GM19372 (cell line): Measurements from ENCODE around the gene ANKS1B.
"Not testable (repeated sequence)": the region's sequence is repeated elsewhere in the genome, so short reads cannot be mapped to it uniquely, and the experiment has no call there.

ENCODE experiments used
- ATAC-seq: cut with Tn5 transposase; IDR thresholded peaks from one replicate; pipeline ENCODE4 v1.9.1; 2021; ENCODE audit warnings: mild to moderate bottlenecking, low read depth, moderate library complexity; ENCODE audit not compliant: unreplicated experiment

ANKS1B gene

GRCh38 chr12:98869886-98870503, 1114.7 kb downstream of the ANKS1B start:
- no peak for ATAC-seq

DNA sequence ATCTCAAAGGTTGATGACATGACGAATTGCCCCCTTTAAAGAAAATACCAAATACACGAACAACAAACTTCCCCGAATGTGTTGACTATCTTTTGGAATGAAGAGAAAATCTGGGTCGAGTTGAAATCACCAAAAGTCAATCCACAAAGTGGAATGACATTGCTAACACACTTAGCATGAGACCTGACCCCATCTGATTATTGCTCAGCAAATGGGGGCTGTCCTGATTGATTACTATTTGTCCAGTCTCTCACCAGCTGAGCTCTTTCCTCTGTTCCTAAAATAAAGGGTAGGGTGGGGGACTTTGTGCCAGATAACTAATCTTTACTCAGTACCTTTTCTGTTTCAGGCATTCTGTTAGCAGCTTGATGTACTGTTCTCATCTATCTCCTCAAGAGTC, 1116.2 kb downstream of the ANKS1B start:
- ATAC-seq: no peak

- ATAC-seq: no peak
Observed at GRCh38 chr12:98868076-98868475, 1116.7 kb downstream of the ANKS1B start.

- ATAC-seq: no peak
Observed at GRCh38 chr12:98864363-98864762, 1120.4 kb downstream of the ANKS1B start.

GRCh38 chr12:98863167-98863566, 1121.6 kb downstream of the ANKS1B start:
- ATAC-seq: no peak

- no peak for ATAC-seq
Observed at GRCh38 chr12:98861251-98861650, 1123.5 kb downstream of the ANKS1B start.

DNA sequence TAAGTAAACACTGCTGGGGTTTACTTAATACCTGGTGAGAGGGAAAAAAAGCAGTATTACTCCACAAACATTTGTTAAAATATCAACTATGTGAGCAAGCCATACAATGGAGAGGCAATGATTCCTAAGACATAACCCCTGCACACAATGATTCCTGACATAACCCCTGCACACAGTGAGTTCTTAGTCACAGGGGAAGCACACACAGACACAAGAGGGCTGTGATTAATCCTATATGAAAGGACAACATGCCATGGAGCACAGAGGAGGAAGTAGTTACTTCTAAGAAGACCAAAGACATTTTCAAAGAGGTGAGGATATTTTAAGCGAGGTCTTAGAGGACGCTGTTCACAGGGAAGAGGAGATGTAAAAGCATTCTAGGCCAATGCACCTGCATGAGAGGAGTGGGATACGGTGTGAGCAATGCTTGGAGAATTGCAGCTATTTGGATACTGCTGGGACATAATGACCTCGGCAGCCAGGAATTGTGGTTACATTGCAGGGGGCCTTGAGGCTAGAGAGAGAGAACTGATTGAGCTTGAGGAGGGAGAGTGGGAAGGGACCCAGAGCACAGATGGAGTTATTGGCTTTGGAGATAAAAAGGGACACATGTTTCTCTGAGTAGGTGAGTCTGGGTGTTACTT, 1127.7 kb downstream of the ANKS1B start:
- ATAC-seq: no peak

GRCh38 chr12:98852181-98852580, 1132.6 kb downstream of the ANKS1B start:
- ATAC-seq: no peak

- ATAC-seq: no peak
Observed at GRCh38 chr12:98847242-98847641, 1137.5 kb downstream of the ANKS1B start.

- no peak for ATAC-seq
Observed at GRCh38 chr12:98845957-98846356, 1138.8 kb downstream of the ANKS1B start.

GRCh38 chr12:98840325-98840724, 1144.4 kb downstream of the ANKS1B start:
- ATAC-seq: no peak

GRCh38 chr12:98838231-98838647, 1146.5 kb downstream of the ANKS1B start:
- no peak for ATAC-seq

GRCh38 chr12:98837134-98837752, 1147.5 kb downstream of the ANKS1B start:
- not testable (repeated sequence) for ATAC-seq

DNA sequence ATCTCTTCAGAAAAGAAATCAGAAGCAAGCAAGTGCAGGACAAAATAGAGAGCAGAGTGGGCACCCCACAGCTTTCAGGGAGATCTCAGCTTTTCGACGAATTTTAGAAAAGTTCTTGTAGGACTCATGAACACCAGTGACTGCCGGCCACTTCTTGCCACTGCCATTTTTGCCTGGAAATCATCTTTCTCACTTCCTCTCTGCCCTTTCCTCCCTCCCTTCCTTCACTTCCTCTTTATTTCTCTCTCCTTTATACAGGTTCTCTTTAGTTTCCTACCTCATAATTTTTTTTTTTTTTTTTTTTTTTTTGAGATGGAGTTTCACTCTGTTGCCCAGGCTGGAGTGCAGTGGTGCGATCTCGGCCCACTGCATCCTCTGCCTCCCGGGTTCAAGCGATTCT, 1154.1 kb downstream of the ANKS1B start:
- ATAC-seq: no peak

- ATAC-seq: no peak
Observed at GRCh38 chr12:98828802-98829600, 1155.7 kb downstream of the ANKS1B start.

- no peak for ATAC-seq
Observed at GRCh38 chr12:98823012-98823411, 1161.7 kb downstream of the ANKS1B start.

- no peak for ATAC-seq
Observed at GRCh38 chr12:98821866-98822265, 1162.9 kb downstream of the ANKS1B start.

DNA sequence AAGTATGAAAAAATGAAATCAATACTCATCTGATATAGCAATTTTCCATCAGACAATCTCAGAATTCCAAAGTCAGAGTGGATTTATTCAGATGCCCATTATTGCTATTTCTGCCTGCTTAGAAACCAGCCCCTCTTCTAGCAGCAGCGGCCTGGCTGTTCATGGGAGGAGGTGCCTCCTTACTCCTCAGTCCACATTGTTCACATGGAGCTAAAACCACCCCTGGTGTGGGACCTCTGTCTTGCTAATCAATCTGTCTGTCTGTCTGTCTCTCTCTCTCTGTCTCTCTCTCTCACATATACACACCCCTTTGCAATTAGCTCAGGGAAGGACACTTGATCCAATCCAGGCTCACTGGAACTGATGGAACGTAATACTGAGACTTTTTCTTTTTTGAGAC, 1163.5 kb downstream of the ANKS1B start:
- no peak for ATAC-seq

GRCh38 chr12:98819821-98820404, 1164.8 kb downstream of the ANKS1B start:
- ATAC-seq: no peak

GRCh38 chr12:98819071-98819470, 1165.7 kb downstream of the ANKS1B start:
- no peak for ATAC-seq

DNA sequence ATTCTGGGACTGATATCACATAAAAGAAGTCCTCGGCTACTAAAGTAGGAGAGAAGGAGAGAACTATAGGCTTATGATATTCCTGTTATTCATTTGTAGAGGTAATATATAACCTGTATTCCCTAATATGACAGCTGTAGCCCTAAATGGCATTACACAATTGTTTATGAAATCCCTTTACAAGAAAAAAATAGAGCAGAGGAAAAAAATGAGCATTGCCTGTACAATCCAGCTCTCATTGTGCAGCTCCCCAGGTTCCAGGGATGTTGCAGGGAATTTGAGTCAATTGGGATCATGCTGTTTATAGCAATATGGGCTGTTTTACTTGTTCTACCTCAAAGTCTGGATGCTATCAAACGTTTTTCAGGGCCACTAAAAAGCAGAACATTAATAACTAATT, 1166.5 kb downstream of the ANKS1B start:
- no peak for ATAC-seq
